HepG2 (cell line): Measurements from ENCODE around the gene KRTCAP2. TPM values are rescaled to one million over a fixed set of nuclear protein-coding genes. Genes with fewer than 3 reads are reported as not detected.

Source experiments
- ARNT ChIP-seq: fragments of 450-650 bp; IDR thresholded peaks from 2 replicates; pipeline ENCODE4 v1.6.1; 2017
- ATF6 ChIP-seq: sonication (generic); formaldehyde crosslinking; conservative IDR thresholded peaks from 2 replicates; pipeline ENCODE4 v1.4.0; 2020; ENCODE audit warnings: missing genetic modification reagents
- BHLHE40 ChIP-seq: IDR thresholded peaks from 2 replicates; pipeline ENCODE4 v1.6.1; 2011; ENCODE audit warnings: low read length, improper control_type of control experiment
- CEBPG ChIP-seq: IDR thresholded peaks from 2 replicates; pipeline ENCODE4 v1.6.1; 2016
- CTCF ChIP-seq: sonication (generic); formaldehyde crosslinking; IDR thresholded peaks from 2 replicates; pipeline ENCODE4 v1.5.0; 2020; ENCODE audit warnings: mild to moderate bottlenecking, missing genetic modification reagents, moderate library complexity
- FIP1L1 ChIP-seq: fragments of 200-400 bp; formaldehyde crosslinking; IDR thresholded peaks from 2 replicates; pipeline ENCODE4 v1.6.1; 2018; ENCODE audit warnings: low read depth, mild to moderate bottlenecking, low read length, moderate library complexity, borderline replicate concordance; ENCODE audit not compliant: insufficient read depth
- HOXA3 ChIP-seq: sonication (generic); formaldehyde crosslinking; IDR thresholded peaks from 2 replicates; pipeline ENCODE4 v1.5.0; 2020; ENCODE audit warnings: missing genetic modification reagents
- KDM4B ChIP-seq: sonication (generic); formaldehyde crosslinking; IDR thresholded peaks from 2 replicates; pipeline ENCODE4 v1.4.0; 2020; ENCODE audit warnings: missing genetic modification reagents
- MAFG ChIP-seq: sonication (generic); formaldehyde crosslinking; IDR thresholded peaks from 2 replicates; pipeline ENCODE4 v1.5.1; 2020; ENCODE audit warnings: mild to moderate bottlenecking, missing genetic modification reagents
- MEIS2 ChIP-seq: sonication (generic); formaldehyde crosslinking; IDR thresholded peaks from 2 replicates; pipeline ENCODE4 v1.9.0; 2021; ENCODE audit warnings: mild to moderate bottlenecking, missing genetic modification reagents
- MIER3 ChIP-seq: IDR thresholded peaks from 2 replicates; pipeline ENCODE4 v1.6.1; 2016; ENCODE audit warnings: missing compliant biosample characterization, borderline replicate concordance
- MTF2 ChIP-seq: sonication (generic); formaldehyde crosslinking; IDR thresholded peaks from 2 replicates; pipeline ENCODE4 v1.5.0; 2020; ENCODE audit warnings: missing genetic modification reagents, borderline replicate concordance
- PBX2 ChIP-seq: IDR thresholded peaks from 2 replicates; pipeline ENCODE4 v1.6.1; 2016; ENCODE audit warnings: control low read depth
- SP4 ChIP-seq: sonication (generic); formaldehyde crosslinking; IDR thresholded peaks from 2 replicates; pipeline ENCODE4 v1.8.1; 2023; ENCODE audit warnings: mild to moderate bottlenecking, missing genetic modification reagents
- ZFP36 ChIP-seq: fragments of 150-350 bp; IDR thresholded peaks from 2 replicates; pipeline ENCODE4 v1.6.1; 2018; ENCODE audit warnings: borderline replicate concordance, low read length, low read depth; ENCODE audit not compliant: partially characterized antibody
- ZNF354B ChIP-seq: sonication (generic); formaldehyde crosslinking; IDR thresholded peaks from 2 replicates; pipeline ENCODE4 v1.8.0; 2022; ENCODE audit warnings: mild to moderate bottlenecking, missing genetic modification reagents
- ZNF414 ChIP-seq: sonication (generic); formaldehyde crosslinking; IDR thresholded peaks from 2 replicates; pipeline ENCODE4 v1.5.0; 2020; ENCODE audit warnings: missing genetic modification reagents
- ZNF512 ChIP-seq: sonication (generic); formaldehyde crosslinking; IDR thresholded peaks from 2 replicates; pipeline ENCODE4 v1.4.0; 2020; ENCODE audit warnings: mild to moderate bottlenecking, missing genetic modification reagents
- ZNF800 ChIP-seq: sonication (generic); formaldehyde crosslinking; IDR thresholded peaks from 2 replicates; pipeline ENCODE4 v1.4.0; 2020; ENCODE audit warnings: missing genetic modification reagents
- polyA plus RNA-seq, 8 experiments: library from polyadenylated mRNA; depleted of rRNA in 3 of 8; stranded (reverse) in 7 of 8; unstranded in 1 of 8; fragments of >200 nt; fragmentation: Illumina TruSeq in 4 of 8; extraction: Trizol in 4 of 8; gene quantifications; 2 replicates each; pipeline versions ENCODE4 v1.2.1 to v1.2.3, GENCODE V29; 2011 to 2016; ENCODE audit warnings: low read depth in 4 of 8, missing spikeins in 1 of 8, mixed read lengths in 1 of 8; ENCODE audit not compliant: insufficient read depth in 1 of 8
- total RNA-seq, 5 experiments: library from RNA; depleted of rRNA; stranded (reverse); fragments of >200 nt; fragmentation: Illumina TruSeq; extraction: Trizol; gene quantifications; 2 replicates each; pipeline ENCODE4 v1.2.3, GENCODE V29; 2016; ENCODE audit warnings: low read depth in 1 of 5

Gene KRTCAP2
- total and polyA plus RNA-seq, 2 of the 13 experiments (the other 11 are each of a cell fraction or from before 2014, with no cell fraction given): 77.3 to 79.4 TPM

GRCh38 chr1:155135415-155136028 lies 37.6 kb downstream of the KRTCAP2 start, which contains the start of gene SLC50A1 (continued):
- TF ChIP-seq FIP1L1: peak; percentile 87; the same call in 1 of the 2 replicates
- TF ChIP-seq MTF2: no peak
- TF ChIP-seq CEBPG (CRISPR knock-in tag): peak; percentile 11; the same call in 1 of the 2 replicates
- no peak for TF ChIP-seq ARNT
- no peak for TF ChIP-seq PBX2 (CRISPR knock-in tag)
- TF ChIP-seq MIER3 (CRISPR knock-in tag): peak; percentile 33; the same call in 1 of the 2 replicates
- TF ChIP-seq CTCF (CRISPR knock-in tag): no peak
- no peak for TF ChIP-seq MEIS2 (CRISPR knock-in tag)
- peak; percentile 80 for TF ChIP-seq SP4 (CRISPR knock-in tag)
- TF ChIP-seq MAFG (CRISPR knock-in tag): no peak
- TF ChIP-seq ZNF414 (CRISPR knock-in tag): no peak
- TF ChIP-seq ATF6 (CRISPR knock-in tag): no peak
- TF ChIP-seq BHLHE40: peak; percentile 42
- TF ChIP-seq ZNF354B (CRISPR knock-in tag): no peak
- no peak for TF ChIP-seq ZFP36
- peak; percentile 57 for TF ChIP-seq HOXA3 (CRISPR knock-in tag)
- TF ChIP-seq ZNF512 (CRISPR knock-in tag): no peak
- no peak; the same call in 1 of the 2 replicates for TF ChIP-seq KDM4B (CRISPR knock-in tag)
- peak; percentile 75; the same call in 1 of the 2 replicates for TF ChIP-seq ZNF800 (CRISPR knock-in tag)
